ENCODE results near the gene CAPN15.

CAPN15 gene

DNA sequence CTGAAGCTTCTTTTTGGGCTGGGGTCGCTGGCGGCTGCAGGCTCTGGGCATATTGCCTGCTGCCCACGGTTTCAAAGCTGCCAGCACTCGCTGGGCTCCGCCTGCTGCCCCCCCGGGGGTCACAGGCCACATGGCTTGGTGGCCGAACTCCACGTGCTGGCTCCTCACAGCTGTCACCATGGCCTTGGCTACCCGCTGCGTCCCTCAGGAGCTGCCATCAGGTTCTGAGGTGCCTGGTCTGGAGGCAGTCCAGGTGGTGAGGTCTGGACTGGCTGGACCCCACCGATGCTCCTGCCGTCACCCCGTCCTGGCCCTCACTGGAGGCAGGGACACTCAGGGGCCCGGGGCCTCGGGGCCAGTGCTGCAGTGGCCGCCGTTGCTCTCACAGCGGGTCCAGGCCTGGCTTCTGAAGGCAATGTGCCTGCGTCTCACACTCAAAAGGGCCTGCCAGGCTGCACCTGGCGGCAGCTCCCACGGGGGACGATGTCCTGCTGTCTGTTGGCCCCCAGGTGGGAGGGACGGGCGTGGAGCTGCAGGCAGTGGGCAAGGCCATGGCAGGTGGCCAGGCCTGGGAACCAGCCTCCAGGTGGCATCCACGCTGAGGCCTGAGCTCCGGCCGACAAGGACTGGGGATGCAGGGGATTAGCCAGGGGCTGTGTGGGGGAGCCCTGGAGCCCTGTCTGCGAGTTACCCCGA, 13.3 kb downstream of the CAPN15 start:
- no peak for FAIRE-seq
- DNase-seq (ENCODE audit: insufficient read length, low spot score) = no peak

DNA sequence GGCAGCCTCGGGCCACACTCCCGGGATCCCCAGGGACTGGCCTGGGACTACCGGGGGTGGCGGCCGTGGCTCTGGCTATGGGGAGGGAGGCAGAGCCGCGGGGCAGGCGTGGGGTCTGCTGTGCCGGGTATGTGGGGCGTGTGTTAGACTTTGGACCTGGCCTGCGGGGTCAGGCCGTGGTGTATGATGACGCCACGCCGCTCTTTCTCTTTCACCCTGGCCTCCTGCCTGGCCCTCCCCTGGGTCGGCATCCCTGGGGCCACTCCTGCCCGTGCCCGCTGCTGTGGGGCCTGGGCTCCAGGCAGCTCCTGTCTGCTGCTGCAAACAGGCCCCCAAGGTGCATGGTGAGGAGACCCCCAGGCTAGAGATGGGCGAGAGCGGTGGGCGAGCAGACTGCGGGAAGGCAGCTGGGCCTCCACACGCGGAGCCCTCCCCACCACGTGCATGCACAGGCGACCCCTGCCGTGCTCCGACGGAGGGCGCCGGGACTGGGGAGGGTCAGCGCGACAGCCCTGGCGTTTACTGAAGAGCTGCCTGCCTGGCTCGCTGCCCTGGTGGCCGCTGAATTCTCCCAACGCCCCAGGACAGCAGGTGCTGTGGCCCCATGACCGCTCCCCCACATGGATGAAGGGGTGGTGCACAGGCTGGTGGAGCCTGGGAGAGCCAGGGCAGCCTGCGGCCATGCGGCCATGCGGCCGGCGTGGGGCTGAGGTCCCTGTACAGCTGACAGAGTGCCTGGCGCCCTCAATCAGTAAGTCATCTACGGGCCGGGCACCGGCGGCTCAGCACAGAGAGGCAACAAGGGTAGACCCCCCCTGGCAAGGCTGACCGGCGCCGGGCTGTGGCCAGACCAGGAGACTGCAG, 16.0 kb downstream of the CAPN15 start:
- no peak for FAIRE-seq
- no peak for DNase-seq (ENCODE audit: insufficient read length, low spot score)

DNA sequence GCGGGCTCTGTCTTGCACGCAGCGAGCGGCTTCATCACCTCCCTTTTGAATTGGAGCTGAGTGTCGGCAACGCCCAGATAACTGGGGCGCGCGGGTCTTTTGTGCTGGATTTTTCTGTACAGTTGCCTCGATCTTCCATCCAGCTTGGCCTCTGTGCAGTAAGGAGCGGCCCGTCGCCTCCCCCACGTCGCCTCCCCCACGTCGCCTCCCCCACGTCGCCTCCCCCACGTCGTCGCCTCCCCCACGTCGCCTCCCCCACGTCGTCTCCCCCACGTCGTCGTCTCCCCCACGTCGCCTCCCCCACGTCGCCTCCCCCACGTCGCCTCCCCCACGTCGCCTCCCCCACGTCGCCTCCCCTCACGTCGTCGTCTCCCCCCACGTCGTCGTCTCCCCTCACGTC, 17.0 kb downstream of the CAPN15 start:
- DNase-seq (ENCODE audit: insufficient read length, low spot score) (no peak), FAIRE-seq (no peak)

DNA sequence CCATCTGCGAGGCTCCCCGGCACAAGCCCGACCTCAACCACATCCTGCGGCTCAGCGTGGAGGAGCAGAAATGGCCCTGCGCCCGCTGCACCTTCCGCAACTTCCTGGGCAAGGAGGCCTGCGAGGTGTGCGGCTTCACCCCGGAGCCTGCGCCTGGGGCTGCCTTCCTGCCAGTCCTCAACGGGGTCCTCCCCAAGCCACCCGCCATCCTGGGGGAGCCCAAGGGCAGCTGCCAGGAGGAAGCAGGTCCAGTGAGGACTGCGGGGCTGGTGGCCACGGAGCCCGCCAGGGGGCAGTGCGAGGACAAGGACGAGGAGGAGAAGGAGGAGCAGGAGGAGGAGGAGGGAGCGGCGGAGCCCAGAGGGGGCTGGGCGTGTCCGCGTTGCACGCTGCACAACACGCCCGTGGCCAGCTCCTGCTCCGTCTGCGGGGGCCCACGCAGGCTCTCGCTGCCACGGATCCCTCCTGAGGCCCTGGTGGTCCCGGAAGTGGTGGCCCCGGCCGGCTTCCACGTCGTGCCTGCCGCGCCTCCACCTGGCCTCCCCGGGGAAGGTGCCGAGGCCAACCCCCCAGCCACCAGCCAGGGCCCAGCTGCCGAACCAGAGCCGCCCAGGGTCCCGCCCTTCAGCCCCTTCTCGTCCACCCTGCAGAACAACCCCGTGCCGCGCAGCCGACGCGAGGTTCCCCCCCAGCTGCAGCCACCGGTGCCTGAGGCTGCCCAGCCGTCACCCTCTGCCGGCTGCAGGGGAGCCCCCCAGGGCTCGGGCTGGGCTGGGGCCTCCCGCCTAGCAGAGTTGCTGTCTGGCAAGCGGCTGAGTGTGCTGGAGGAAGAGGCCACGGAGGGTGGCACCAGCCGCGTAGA, 19.6 kb downstream of the CAPN15 start:
- no peak for FAIRE-seq
- no peak for DNase-seq (ENCODE audit: insufficient read length, low spot score)

DNA sequence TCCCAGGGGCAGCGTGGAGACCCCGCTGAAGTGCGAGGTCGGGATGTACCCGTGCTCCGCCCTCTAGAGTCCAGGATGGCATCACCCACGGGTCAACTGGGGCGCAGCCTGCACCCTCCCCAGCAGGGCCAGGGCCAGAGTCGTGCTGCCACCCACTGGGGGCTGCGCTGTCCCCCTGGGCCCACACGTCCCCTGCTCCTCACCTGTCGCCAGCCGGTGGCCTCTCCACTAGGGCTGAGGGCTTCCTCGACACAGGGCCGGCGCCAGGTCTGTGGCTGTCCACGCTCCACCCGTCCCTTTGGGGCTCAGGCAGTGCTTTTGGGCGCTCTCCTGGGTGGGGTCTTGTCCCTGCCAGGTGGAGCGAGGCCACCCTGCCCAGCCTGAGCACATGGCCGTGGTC, 21.1 kb downstream of the CAPN15 start:
- DNase-seq (ENCODE audit: insufficient read length, low spot score) = no peak
- no peak for FAIRE-seq

DNA sequence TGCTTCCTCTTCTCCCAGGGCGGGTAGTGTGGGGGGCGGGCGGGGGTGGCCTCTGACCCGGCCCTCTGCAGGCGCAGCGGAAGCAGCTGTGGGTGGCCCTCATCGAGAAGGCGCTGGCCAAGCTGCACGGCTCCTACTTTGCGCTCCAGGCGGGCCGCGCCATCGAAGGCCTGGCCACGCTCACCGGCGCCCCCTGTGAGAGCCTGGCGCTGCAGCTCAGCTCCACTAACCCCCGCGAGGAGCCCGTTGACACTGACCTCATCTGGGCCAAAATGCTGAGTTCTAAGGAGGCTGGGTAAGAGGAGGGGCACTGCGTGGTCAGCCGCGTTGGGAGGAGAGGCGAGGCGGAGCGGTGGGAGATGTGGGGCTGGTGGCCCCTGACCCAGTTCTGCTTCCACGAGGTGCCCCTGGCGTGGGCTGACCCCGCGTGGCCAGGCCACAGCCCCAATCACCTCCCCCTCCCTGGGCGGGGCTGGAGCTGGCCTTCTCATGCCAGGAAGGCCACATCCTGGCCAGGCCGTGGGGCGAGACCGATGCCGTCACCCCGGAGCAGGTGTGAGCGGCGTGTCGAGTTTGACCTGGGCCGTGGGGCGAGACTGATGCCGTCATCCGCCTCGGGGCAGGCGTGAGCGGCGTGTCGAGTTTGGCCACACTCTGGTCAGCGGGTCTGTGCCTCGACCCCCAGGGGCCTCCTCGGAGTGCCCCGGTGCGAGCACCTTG, 22.2 kb downstream of the CAPN15 start:
- DNase-seq (ENCODE audit: insufficient read length, low spot score) (no peak), FAIRE-seq (no peak)

DNA sequence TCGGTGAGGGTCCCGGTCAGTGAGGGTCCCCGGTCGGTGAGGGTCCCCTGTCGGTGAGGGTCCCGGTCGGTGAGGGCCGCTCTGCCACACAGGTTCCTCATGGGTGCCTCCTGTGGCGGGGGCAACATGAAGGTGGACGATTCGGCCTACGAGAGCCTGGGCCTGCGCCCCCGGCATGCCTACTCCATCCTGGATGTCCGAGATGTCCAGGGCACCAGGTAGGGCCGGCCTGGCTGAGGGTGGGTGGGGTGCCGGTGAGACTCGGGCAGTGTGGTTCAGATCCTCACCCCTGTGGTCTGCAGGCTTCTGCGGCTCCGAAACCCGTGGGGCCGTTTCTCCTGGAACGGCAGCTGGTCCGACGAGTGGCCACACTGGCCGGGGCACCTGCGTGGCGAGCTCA, 23.7 kb downstream of the CAPN15 start:
- no peak for DNase-seq (ENCODE audit: insufficient read length, low spot score)
- no peak for FAIRE-seq

DNA sequence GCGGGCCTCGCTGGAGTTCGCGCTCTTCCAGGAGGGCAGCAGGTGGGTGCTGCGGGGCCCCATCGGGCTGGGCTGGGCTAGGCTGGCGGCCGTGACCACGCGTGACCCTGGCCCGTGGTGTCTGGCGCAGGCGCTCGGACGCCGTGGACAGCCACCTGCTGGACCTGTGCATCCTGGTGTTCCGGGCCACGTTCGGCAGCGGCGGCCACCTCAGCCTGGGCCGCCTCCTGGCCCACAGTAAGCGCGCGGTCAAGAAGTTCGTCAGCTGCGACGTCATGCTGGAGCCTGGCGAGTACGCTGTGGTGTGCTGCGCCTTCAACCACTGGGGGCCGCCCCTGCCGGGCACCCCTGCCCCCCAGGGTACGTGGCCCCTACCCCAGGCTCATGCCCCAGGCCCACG, 24.7 kb downstream of the CAPN15 start:
- FAIRE-seq = no peak
- no peak for DNase-seq (ENCODE audit: insufficient read length, low spot score)

DNA sequence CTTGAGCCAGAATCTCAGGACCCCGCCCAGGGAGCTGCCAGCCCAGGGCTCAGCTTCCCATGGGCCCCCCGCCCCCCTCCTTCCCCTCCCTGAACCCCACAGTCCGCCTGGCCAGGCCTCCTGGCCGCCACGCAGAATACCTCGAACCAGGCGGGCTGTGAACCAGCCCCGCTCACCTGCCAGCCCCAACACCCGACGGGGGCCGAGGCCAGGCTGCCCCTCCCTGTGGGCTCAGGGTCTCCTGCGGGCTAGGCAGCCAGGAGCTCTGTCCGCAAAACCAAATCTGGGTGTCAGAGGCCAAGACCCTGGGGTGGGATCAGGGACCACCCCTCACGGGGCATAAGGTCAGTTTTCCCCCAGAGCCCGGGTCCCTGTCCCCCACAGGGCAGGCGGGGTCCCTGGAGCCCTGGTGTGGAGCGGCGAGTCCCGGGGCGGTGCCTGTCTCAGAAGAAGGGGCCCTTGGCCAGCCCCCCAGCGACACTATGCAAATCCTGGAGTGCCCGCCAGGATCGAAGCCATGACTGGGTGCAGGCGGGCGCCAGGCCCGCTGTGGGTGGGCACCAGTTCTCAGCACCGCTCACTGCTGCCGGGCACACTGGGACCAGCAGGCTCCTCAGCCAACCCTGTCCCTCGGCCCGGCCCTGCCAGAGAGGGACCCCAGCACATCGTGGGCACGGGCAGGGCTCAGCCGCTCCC, 26.2 kb downstream of the CAPN15 start:
- FAIRE-seq (no peak), DNase-seq (ENCODE audit: insufficient read length, low spot score) (no peak)

DNA sequence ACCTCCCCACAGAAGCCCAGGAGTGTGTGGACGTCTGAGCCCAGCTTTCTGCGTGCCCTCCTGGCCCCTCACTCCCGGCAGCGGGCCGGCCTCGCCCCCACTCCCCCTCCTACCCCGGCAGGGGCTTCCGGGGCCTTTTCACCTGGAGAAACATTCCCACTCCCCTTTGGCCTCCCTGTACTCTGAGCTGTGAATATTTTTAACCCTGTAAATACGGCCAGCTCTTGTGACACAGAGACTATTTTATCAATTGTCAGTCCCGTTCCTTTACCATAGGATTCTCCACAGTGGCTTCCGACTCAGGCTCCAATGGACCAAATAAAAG, 26.7 kb downstream of the CAPN15 start:
- FAIRE-seq (no peak), DNase-seq (ENCODE audit: insufficient read length, low spot score) (no peak)

DNA sequence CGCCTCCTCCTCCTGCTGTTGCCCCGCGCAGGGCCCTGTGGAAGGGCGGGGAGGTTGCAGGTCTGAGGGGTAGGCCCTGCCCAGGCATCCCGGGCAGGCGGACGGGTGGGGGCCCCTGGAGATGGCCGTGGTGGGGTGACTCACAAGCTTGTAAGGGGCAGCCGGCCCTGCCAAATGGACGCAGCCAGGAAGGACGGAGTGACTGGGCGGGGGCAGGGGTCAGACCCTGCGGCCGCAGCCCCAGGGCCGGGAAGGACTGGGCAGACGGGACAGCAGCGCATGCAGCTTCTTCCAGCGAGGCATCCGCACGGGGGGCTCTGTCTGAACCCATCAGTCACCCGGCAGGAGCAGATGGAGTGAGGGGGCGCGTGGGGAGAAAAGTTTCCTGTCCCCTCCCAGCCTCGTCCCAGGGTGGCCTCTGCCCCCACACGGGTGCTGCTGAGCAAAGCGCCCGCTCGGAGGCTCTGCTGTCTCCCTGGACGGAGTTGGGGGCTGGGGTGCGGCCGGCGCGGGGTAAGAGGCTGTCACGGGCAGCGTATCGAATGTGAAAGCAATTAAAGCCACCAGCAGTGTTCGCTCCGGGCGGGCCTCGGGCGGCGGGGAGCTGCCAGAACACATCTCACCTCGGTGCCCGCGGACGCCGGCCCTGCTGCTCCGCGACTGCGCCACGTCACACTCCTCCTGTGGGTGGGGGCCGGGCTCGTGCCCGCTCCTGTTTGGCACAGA, 27.3 kb downstream of the CAPN15 start:
- no peak for DNase-seq (ENCODE audit: insufficient read length, low spot score)
- no peak for FAIRE-seq

DNA sequence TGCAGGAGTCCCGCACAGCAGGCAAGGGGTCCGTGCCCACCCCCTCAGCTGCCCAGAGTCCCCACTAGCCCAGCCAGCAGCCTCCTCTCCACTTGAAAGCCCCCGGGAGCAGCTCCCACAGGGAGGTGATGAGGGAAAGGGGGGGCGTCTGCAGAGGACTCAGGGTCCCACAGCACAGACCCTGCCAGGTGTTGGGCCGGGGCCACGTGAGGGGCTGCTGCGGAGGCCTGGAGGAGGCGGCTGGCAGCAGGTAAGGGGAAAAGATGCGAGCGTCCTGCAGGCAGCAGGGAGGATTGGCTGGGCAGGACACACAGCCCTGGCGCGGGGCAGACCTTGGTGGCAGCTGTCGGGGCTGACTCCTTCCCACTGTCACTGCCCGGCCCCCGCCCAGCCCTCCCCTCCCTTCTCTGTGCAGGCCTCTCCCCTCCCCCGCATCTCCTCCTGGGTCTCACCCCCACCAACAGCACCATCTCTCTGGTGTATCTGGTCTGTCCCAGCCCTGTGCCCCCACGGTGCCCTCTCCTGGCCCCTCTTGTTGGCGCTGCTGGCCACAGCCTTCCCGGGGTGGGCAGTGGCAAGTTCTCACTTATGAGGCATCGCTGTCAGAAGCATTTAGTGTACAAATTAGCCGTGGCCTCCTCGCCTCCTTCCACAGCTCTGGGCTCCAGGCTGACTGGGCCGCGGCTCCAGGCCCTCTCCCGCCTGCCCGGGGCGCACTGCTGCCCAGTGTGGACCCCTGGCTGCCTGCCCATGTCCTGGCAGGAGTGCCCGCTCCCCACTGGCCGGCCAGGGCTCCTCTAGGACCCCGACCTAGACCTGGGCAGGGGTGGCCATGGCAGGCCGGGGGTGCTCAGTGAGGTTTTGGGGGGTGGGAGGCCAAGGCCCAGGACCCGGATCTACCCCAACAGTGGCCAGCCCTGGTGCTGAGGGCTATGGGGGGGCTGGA, 28.3 kb downstream of the CAPN15 start:
- DNase-seq (ENCODE audit: insufficient read length, low spot score) (no peak), FAIRE-seq (no peak)

DNA sequence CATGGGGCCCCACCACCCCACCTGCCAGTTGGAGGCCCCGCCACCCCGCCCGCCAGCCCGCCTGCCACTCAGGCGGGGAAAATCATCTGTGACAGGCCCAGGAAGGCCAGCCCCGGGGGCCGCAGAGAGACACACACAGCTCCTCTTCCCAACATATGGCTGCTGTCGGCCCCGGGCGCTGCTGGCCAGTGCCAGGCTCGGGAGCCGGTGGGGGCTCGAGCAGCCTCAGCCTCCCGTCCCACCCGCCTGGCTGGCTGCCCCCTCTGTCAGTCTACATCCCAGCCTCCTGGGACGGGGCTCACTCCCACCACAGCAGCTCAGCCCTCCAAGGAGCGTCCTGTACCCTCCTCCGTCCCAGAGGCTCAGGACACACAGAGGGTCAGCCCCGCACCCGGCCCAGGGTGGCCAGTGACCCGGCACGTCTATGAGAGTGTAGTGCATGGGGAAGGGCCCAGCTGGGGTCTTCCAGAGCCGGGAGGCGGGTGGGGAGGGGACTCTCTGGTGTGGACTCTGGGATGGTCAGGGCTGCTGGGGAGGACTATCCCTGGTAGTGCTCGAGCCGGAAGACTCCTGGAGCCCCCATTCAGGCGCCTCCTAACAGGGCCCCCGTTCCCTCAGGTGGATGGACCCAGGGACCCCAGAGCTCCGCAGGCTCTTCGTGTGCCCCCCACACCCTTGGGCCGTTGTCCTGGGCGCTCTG, 29.1 kb downstream of the CAPN15 start:
- no peak for FAIRE-seq
- no peak for DNase-seq (ENCODE audit: insufficient read length, low spot score)

DNA sequence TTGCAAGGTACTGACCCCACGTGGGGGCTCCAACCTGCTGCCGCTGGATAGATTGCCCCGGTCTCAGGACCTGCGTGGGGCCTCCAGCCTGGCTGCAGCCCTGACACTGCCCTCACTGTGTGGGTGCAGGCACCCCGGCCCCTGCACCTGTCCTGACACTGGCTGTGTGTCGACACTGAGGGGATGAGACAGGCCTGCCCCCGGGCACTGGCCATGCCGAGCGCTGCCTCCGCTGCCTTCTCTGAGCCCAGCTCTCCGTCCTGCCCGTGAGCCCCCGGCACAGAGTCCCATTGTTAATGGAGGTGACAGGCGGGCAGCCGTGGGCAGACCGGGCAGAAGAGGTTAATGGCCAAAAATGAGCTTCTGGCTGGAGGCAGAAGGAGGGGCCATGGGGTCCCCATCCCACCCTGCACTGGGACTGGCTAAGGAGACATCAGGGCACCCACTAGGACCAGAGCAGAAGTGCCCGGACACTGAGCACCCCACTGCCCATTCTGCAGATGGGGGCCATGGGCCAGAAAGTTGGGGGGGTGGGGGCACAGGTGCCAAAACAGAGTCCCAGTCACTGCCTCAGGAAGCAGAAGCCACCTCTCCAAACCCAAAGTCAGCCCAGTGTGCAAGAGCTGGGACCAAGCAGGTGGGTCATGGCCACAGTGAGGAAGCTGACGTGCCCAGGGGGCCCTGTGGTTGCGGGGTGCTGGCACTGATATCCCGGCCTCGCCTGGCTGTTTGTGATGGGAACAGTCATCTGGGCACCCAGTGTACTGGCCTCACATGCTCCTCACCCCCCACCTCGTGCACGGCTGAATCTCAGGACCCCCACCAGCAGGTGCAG, 30.2 kb downstream of the CAPN15 start:
- no peak for FAIRE-seq
- no peak for DNase-seq (ENCODE audit: insufficient read length, low spot score)

DNA sequence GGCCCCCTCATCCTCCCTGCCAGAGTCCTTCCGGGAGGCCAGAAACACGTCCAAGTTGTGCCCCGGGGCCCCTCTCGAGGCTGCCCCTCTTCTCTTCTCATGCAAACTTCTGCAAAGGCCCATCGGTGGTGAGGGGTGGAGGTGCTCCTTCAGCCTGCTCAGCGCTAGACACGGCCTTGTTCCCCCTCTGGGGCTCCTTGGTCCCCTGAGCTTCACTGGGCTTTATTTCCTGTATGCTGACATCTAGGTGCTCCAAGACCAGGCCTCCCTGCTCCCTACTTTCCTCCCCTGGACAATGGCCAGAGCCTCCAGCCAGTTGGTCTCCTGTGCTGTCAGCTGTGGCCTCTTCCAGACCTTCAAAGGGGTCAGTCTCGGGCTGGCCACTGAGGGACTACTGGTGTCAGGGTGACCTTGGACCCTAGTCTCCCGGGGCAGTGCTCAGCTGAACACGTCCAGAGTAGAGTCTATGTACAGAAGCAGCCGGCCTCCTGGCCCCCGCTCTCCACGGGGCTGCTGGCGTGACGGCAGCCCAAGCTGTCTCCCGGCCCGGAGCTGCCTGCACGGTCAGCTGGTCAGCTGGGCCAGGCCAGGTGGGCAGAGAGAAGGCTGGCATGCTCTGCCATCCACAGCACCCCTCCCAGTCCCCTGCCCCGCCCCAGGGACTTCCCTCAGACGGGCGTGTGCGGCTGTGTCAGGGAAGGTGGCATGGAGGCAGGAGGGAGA, 30.9 kb downstream of the CAPN15 start:
- DNase-seq (ENCODE audit: insufficient read length, low spot score) (no peak), FAIRE-seq (no peak)

DNA sequence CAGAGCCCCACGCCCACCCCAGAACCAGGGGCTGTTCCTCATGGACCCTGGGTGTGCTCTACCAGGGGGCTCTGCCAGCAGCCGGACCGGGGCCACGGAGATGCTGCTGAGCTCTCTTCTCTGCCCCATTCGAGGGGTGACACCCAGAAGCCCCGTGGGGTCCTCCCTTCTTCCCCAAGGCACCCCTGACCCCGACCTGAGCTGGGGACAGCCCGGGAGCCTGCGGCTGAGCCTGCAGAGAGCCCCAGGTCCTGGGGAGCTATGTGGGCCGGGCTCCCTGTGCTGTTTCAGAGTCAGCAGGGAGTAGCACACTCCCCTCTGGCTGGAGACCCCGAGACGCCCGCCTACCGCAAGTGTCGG, 31.5 kb downstream of the CAPN15 start:
- FAIRE-seq = no peak
- no peak for DNase-seq (ENCODE audit: insufficient read length, low spot score)
